ENCODE measurements around the gene IGSF1. TPM values are rescaled to one million over a fixed set of nuclear protein-coding genes. Genes with fewer than 3 reads are reported as not detected.
A peak's percentile ranks its signal among the peaks of the same experiment; 100 is the strongest.

The IGSF1 gene, protein sequence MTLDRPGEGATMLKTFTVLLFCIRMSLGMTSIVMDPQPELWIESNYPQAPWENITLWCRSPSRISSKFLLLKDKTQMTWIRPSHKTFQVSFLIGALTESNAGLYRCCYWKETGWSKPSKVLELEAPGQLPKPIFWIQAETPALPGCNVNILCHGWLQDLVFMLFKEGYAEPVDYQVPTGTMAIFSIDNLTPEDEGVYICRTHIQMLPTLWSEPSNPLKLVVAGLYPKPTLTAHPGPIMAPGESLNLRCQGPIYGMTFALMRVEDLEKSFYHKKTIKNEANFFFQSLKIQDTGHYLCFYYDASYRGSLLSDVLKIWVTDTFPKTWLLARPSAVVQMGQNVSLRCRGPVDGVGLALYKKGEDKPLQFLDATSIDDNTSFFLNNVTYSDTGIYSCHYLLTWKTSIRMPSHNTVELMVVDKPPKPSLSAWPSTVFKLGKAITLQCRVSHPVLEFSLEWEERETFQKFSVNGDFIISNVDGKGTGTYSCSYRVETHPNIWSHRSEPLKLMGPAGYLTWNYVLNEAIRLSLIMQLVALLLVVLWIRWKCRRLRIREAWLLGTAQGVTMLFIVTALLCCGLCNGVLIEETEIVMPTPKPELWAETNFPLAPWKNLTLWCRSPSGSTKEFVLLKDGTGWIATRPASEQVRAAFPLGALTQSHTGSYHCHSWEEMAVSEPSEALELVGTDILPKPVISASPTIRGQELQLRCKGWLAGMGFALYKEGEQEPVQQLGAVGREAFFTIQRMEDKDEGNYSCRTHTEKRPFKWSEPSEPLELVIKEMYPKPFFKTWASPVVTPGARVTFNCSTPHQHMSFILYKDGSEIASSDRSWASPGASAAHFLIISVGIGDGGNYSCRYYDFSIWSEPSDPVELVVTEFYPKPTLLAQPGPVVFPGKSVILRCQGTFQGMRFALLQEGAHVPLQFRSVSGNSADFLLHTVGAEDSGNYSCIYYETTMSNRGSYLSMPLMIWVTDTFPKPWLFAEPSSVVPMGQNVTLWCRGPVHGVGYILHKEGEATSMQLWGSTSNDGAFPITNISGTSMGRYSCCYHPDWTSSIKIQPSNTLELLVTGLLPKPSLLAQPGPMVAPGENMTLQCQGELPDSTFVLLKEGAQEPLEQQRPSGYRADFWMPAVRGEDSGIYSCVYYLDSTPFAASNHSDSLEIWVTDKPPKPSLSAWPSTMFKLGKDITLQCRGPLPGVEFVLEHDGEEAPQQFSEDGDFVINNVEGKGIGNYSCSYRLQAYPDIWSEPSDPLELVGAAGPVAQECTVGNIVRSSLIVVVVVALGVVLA (N-terminal part only)
- 1.4 TPM for total RNA-seq
- polyA plus RNA-seq (ENCODE audit: insufficient read depth, low read depth, low replicate concordance): 2.0 TPM
- long read RNA-seq, donor 1, partial matches to known transcripts: 0 of 3 reads
- long read RNA-seq, donor 1, other reads (novel, unspliced or antisense): 0 of 3 reads
- long read RNA-seq, donor 2: 0 reads
- long read RNA-seq, donor 3, partial matches to known transcripts: 5 of 6 reads
- long read RNA-seq, donor 3, other reads (novel, unspliced or antisense): 0 of 6 reads
- long read RNA-seq, donor 4, partial matches to known transcripts: 0 of 3 reads
- long read RNA-seq, donor 4, other reads (novel, unspliced or antisense): 0 of 3 reads
- long read RNA-seq, donor 5: 0 reads
- long read RNA-seq, donor 6, partial matches to known transcripts: 0 of 4 reads
- long read RNA-seq, donor 6, other reads (novel, unspliced or antisense): 0 of 4 reads
- long read RNA-seq, donor 7, partial matches to known transcripts: 2 of 2 reads
- long read RNA-seq, donor 7, other reads (novel, unspliced or antisense): 0 of 2 reads
- long read RNA-seq, donor 8, partial matches to known transcripts: 0 of 1 reads
- long read RNA-seq, donor 8, other reads (novel, unspliced or antisense): 0 of 1 reads
- long read RNA-seq, donor 9, partial matches to known transcripts: 0 of 1 reads
- long read RNA-seq, donor 9, other reads (novel, unspliced or antisense): 0 of 1 reads
- long read RNA-seq, donor 10, full-length matches to known transcripts: 4 of 9 reads
- long read RNA-seq, donor 10, partial matches to known transcripts: 5 of 9 reads
- long read RNA-seq, donor 10, other reads (novel, unspliced or antisense): 0 of 9 reads

DNA sequence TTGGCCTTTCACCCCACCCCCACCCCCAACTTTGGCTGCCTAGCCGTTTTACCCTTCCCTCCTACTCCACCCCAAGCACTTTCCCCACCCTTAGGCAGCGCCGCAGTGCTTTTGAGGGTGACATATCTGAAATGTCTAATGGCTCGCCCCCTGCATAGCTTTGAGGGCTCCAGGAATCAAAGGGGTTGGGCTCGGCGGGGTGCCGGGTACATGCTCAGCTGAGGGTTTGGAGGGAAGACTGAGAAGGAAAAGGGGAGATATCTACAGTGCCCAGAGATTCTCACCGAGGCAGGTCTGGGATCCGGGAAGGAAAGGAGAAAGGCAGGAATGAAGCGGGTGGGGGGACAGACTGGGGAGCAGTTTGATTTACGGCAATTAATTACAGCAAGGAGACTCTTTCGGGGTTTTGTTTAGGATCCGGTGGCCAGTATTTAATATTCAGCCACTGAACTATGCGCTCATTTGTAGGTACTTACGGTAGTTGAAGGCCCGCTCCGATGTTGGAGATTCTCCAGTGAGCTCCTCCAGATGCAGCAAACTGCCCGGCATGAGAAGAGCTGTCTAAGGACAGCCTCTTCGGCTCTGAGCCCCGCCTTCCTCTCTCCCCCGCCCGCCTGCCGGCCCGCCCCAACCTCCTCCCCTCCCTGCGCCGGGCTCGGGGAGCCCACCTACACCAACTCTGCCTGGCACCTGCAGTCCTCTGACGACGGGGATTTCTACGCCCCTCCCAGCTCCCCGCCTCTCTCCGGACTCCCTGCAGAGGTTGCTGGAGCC, at the start of gene IGSF1:
Gene IGSF1, minus strand, starts transcription at position 569 of the 774 bp plus-strand sequence. CDS start 2,632 bp downstream, outside the sequence.
- Histone ChIP-seq H3K4me1 (ENCODE audit: control insufficient read depth in 2 of 3, insufficient read depth in 2 of 3, low read depth in 1 of 3, low read length in 3 of 3) (no peaks in the 10 kb centered on the region), H3K4me3 (ENCODE audit: low read length in 3 of 3) (peak within 1 kb of the TSS; percentile 42 to 49 (median 46)), H3K36me3 (ENCODE audit: control insufficient read depth in 2 of 3, insufficient read depth in 3 of 3, low read length in 3 of 3) (no peaks in the 10 kb centered on the region), H3K27ac (ENCODE audit: low read depth in 2 of 2, low read length in 2 of 2) (no peak within 1 kb of the TSS), H3K27me3 (ENCODE audit: control insufficient read depth, insufficient read depth, low read length) (no peaks in the 10 kb centered on the region), H3K9me3 (ENCODE audit: control insufficient read depth in 2 of 3, insufficient read depth in 1 of 3, low read length in 3 of 3) (no peaks in the 10 kb centered on the region), H3K9ac (ENCODE audit: low read length in 3 of 3) (peak within 1 kb of the TSS in 1 of 3 donors; percentile 16)
- FAIRE-seq (no peak), DNase-seq (peak in 4 of 5 donors; percentile 68 to 81 (median 70))
- no peak for TF ChIP-seq CTCF (IDR thresholded peaks at IDR 0.05; ENCODE audit: borderline replicate concordance, extremely low read depth, insufficient read depth)
- intact Hi-C loops (cut with DNase I): no loop called here

DNA sequence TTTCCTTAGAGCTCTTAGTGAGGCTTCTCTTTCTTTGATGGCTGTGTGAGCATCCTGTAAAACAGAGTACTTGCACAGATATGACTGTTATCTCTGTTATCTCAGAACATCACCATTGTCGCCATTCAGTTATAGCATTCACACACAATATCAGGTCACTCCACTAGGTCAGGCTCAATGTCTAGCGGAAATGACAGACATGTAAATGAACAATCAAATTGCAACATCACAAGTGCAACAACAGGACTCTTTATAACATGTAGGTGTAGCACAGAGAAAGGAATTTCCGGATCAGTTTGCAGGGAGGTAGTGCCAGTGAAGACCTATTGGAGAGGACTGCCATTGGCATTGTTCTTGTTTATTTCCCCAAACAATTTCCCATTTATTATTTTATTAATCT, 43.2 kb upstream of the IGSF1 start:
- Histone ChIP-seq H3K4me1 (ENCODE audit: control insufficient read depth in 2 of 3, insufficient read depth in 2 of 3, low read depth in 1 of 3, low read length in 3 of 3) (no peaks in the 10 kb centered on the region), H3K27ac (ENCODE audit: low read depth in 2 of 2, low read length in 2 of 2) (no peak overlapping the region), H3K9me3 (ENCODE audit: control insufficient read depth in 2 of 3, insufficient read depth in 1 of 3, low read length in 3 of 3) (no peaks in the 10 kb centered on the region), H3K27me3 (ENCODE audit: control insufficient read depth, insufficient read depth, low read length) (no peaks in the 10 kb centered on the region), H3K9ac (ENCODE audit: low read length in 3 of 3) (no peak overlapping the region), H3K4me3 (ENCODE audit: low read length in 3 of 3) (no peak overlapping the region), H3K36me3 (ENCODE audit: control insufficient read depth in 2 of 3, insufficient read depth in 3 of 3, low read length in 3 of 3) (no peaks in the 10 kb centered on the region)
- intact Hi-C loops (cut with DNase I): no loop called here
- no peak for TF ChIP-seq CTCF (IDR thresholded peaks at IDR 0.05; ENCODE audit: borderline replicate concordance, extremely low read depth, insufficient read depth)
- no peak for FAIRE-seq
- no peak for DNase-seq
